Esophagus muscularis mucosa (tissue), 3 donors: ENCODE measurements around the gene SMIM35.

Source experiments
- POLR2A ChIP-seq: fragments of 450-650 bp; IDR thresholded peaks from one replicate; pipeline ENCODE4 v1.6.1; 2017; ENCODE audit warnings: antibody characterized with exemption, moderate library complexity, mild to moderate bottlenecking, low read depth
- POLR2AphosphoS5 ChIP-seq, 2 donors: sonication (generic); formaldehyde crosslinking; IDR thresholded peaks; one replicate each; pipeline ENCODE4 v1.6.1; 2017; ENCODE audit warnings: antibody characterized with exemption in 2 of 2
- TF ChIP-seq, protein P1 (sequence below), 3 experiments: fragments of 200-600 bp in 2 of 3; fragments of 450-650 bp in 1 of 3; sonication (generic) in 2 of 3; IDR thresholded peaks; one replicate each; pipeline ENCODE4 v1.5.1; 2017 to 2019; ENCODE audit warnings: antibody characterized with exemption in 3 of 3, mild to moderate bottlenecking in 2 of 3, moderate library complexity in 1 of 3

- TF ChIP-seq, protein P1, sequence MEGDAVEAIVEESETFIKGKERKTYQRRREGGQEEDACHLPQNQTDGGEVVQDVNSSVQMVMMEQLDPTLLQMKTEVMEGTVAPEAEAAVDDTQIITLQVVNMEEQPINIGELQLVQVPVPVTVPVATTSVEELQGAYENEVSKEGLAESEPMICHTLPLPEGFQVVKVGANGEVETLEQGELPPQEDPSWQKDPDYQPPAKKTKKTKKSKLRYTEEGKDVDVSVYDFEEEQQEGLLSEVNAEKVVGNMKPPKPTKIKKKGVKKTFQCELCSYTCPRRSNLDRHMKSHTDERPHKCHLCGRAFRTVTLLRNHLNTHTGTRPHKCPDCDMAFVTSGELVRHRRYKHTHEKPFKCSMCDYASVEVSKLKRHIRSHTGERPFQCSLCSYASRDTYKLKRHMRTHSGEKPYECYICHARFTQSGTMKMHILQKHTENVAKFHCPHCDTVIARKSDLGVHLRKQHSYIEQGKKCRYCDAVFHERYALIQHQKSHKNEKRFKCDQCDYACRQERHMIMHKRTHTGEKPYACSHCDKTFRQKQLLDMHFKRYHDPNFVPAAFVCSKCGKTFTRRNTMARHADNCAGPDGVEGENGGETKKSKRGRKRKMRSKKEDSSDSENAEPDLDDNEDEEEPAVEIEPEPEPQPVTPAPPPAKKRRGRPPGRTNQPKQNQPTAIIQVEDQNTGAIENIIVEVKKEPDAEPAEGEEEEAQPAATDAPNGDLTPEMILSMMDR (IDR thresholded peaks at IDR 0.05), result no peak
- TF ChIP-seq POLR2A (no peak), POLR2AphosphoS5 (IDR thresholded peaks at IDR 0.05) (no peak)
Measured at GRCh38 chr11:118003456-118003855, 83.3 kb downstream of the SMIM35 start.
